ENCODE measurements around the gene RAB26.
"Not testable (repeated sequence)": the region's sequence is repeated elsewhere in the genome, so short reads cannot be mapped to it uniquely, and the experiment has no call there.

RAB26 gene

GRCh38 chr16:2135770-2136490 lies 12.5 kb upstream of the RAB26 start, which contains the start of gene PKD1:
TSS of gene PKD1 (minus strand) at chr16:2135898. CDS start at chr16:2135689, 209 bp downstream.
- not testable (repeated sequence) for H3K4me1 ChIP-seq (ENCODE audit: insufficient read depth, low read length); H3K9me3 ChIP-seq (ENCODE audit: low read length); H3K27me3 ChIP-seq (ENCODE audit: insufficient read depth, low read length); H3K36me3 ChIP-seq (ENCODE audit: insufficient read depth, low read length)
- peak within 1 kb of the TSS; percentile 53 for H3K4me3 ChIP-seq (ENCODE audit: low read length)
- peak within 1 kb of the TSS; percentile 66 for H2AFZ ChIP-seq (ENCODE audit: low read depth, low read length)

- H3K9me3 ChIP-seq (ENCODE audit: low read length): no peaks in the 10 kb centered on the region
- H2AFZ ChIP-seq (ENCODE audit: low read depth, low read length): no peak overlapping the region
- H3K4me3 ChIP-seq (ENCODE audit: low read length): no peak overlapping the region
- no peaks in the 10 kb centered on the region for H3K4me1 ChIP-seq (ENCODE audit: insufficient read depth, low read length)
- H3K36me3 ChIP-seq (ENCODE audit: insufficient read depth, low read length): no peaks in the 10 kb centered on the region
- H3K27me3 ChIP-seq (ENCODE audit: insufficient read depth, low read length): no peaks in the 10 kb centered on the region
Observed at GRCh38 chr16:2142942-2143877, 5.2 kb upstream of the RAB26 start.

GRCh38 chr16:2143878-2144485 lies 4.4 kb upstream of the RAB26 start:
- no peaks in the 10 kb centered on the region for H3K27me3 ChIP-seq (ENCODE audit: insufficient read depth, low read length)
- H3K4me3 ChIP-seq (ENCODE audit: low read length): no peak overlapping the region
- H3K4me1 ChIP-seq (ENCODE audit: insufficient read depth, low read length): no peaks in the 10 kb centered on the region
- H2AFZ ChIP-seq (ENCODE audit: low read depth, low read length): no peak overlapping the region
- no peaks in the 10 kb centered on the region for H3K36me3 ChIP-seq (ENCODE audit: insufficient read depth, low read length)
- no peaks in the 10 kb centered on the region for H3K9me3 ChIP-seq (ENCODE audit: low read length)

GRCh38 chr16:2145843-2146242 lies 2.6 kb upstream of the RAB26 start:
- Histone ChIP-seq H3K36me3 (ENCODE audit: insufficient read depth, low read length) (no peaks in the 10 kb centered on the region), H2AFZ (ENCODE audit: low read depth, low read length) (no peak overlapping the region), H3K27me3 (ENCODE audit: insufficient read depth, low read length) (no peaks in the 10 kb centered on the region), H3K4me1 (ENCODE audit: insufficient read depth, low read length) (no peaks in the 10 kb centered on the region), H3K9me3 (ENCODE audit: low read length) (no peaks in the 10 kb centered on the region), H3K4me3 (ENCODE audit: low read length) (no peak overlapping the region)

- no peak overlapping the region for H2AFZ ChIP-seq (ENCODE audit: low read depth, low read length)
- peaks cover 5% of the 10 kb centered on the region for H3K36me3 ChIP-seq (ENCODE audit: insufficient read depth, low read length)
- H3K9me3 ChIP-seq (ENCODE audit: low read length): no peaks in the 10 kb centered on the region
- H3K27me3 ChIP-seq (ENCODE audit: insufficient read depth, low read length): no peaks in the 10 kb centered on the region
- H3K4me3 ChIP-seq (ENCODE audit: low read length): no peak overlapping the region
- H3K4me1 ChIP-seq (ENCODE audit: insufficient read depth, low read length): peaks cover 7% of the 10 kb centered on the region
Observed at GRCh38 chr16:2147378-2147777, 1.0 kb upstream of the RAB26 start.

GRCh38 chr16:2148714-2149629 lies 547 bp downstream of the RAB26 start:
- Histone ChIP-seq H3K36me3 (ENCODE audit: insufficient read depth, low read length) (peaks cover 14% of the 10 kb centered on the region), H3K27me3 (ENCODE audit: insufficient read depth, low read length) (no peaks in the 10 kb centered on the region), H2AFZ (ENCODE audit: low read depth, low read length) (no peak overlapping the region), H3K9me3 (ENCODE audit: low read length) (no peaks in the 10 kb centered on the region), H3K4me3 (ENCODE audit: low read length) (no peak overlapping the region), H3K4me1 (ENCODE audit: insufficient read depth, low read length) (peaks cover 21% of the 10 kb centered on the region)

- Histone ChIP-seq H3K9me3 (ENCODE audit: low read length) (no peaks in the 10 kb centered on the region), H3K4me1 (ENCODE audit: insufficient read depth, low read length) (peaks cover 29% of the 10 kb centered on the region), H3K27me3 (ENCODE audit: insufficient read depth, low read length) (no peaks in the 10 kb centered on the region), H3K4me3 (ENCODE audit: low read length) (no peak overlapping the region), H3K36me3 (ENCODE audit: insufficient read depth, low read length) (peaks cover 14% of the 10 kb centered on the region), H2AFZ (ENCODE audit: low read depth, low read length) (no peak overlapping the region)
Observed at GRCh38 chr16:2149630-2150417, 1.4 kb downstream of the RAB26 start.

GRCh38 chr16:2150418-2151187 lies 2.2 kb downstream of the RAB26 start:
- Histone ChIP-seq H3K36me3 (ENCODE audit: insufficient read depth, low read length) (peaks cover 14% of the 10 kb centered on the region), H3K4me1 (ENCODE audit: insufficient read depth, low read length) (peaks cover 30% of the 10 kb centered on the region), H3K4me3 (ENCODE audit: low read length) (no peak overlapping the region), H3K9me3 (ENCODE audit: low read length) (no peaks in the 10 kb centered on the region), H2AFZ (ENCODE audit: low read depth, low read length) (no peak overlapping the region), H3K27me3 (ENCODE audit: insufficient read depth, low read length) (no peaks in the 10 kb centered on the region)

- Histone ChIP-seq H3K4me1 (ENCODE audit: insufficient read depth, low read length) (peaks cover 32% of the 10 kb centered on the region), H2AFZ (ENCODE audit: low read depth, low read length) (no peak overlapping the region), H3K27me3 (ENCODE audit: insufficient read depth, low read length) (no peaks in the 10 kb centered on the region), H3K9me3 (ENCODE audit: low read length) (no peaks in the 10 kb centered on the region), H3K4me3 (ENCODE audit: low read length) (no peak overlapping the region), H3K36me3 (ENCODE audit: insufficient read depth, low read length) (peaks cover 14% of the 10 kb centered on the region)
Observed at GRCh38 chr16:2151188-2152091, 3.0 kb downstream of the RAB26 start.

GRCh38 chr16:2152695-2153506 lies 4.5 kb downstream of the RAB26 start:
- H3K4me3 ChIP-seq (ENCODE audit: low read length): peak overlapping the region; percentile 84
- peaks cover 14% of the 10 kb centered on the region for H3K36me3 ChIP-seq (ENCODE audit: insufficient read depth, low read length)
- peaks cover 46% of the 10 kb centered on the region for H3K4me1 ChIP-seq (ENCODE audit: insufficient read depth, low read length)
- no peak overlapping the region for H2AFZ ChIP-seq (ENCODE audit: low read depth, low read length)
- H3K9me3 ChIP-seq (ENCODE audit: low read length): no peaks in the 10 kb centered on the region
- no peaks in the 10 kb centered on the region for H3K27me3 ChIP-seq (ENCODE audit: insufficient read depth, low read length)
